Measurements from ENCODE around the gene ITGA6.
A peak's percentile ranks its signal among the peaks of the same experiment; 100 is the strongest.

Gene ITGA6

GRCh38 chr2:172427256-172427989, at the start of gene ITGA6:
ITGA6 (plus strand) TSS chr2:172427586.
- peak; percentile 72 for DNase-seq

- DNase-seq, result no peak
These were observed 46.7 kb upstream of the ITGA6 start for GRCh38 chr2:172380436-172381274.

- no peak for DNase-seq
These were observed 45.9 kb upstream of the ITGA6 start for GRCh38 chr2:172381275-172382027.

GRCh38 chr2:172387361-172387760, 40.0 kb upstream of the ITGA6 start:
- no peak for DNase-seq

GRCh38 chr2:172389685-172390339, 37.6 kb upstream of the ITGA6 start:
- no peak for DNase-seq

- no peak for DNase-seq
These were observed 33.4 kb upstream of the ITGA6 start for GRCh38 chr2:172394002-172394401.

- peak; percentile 15 for DNase-seq
These were observed 31.9 kb upstream of the ITGA6 start for GRCh38 chr2:172395503-172395902.

- peak; percentile 87 for DNase-seq
These were observed 30.1 kb upstream of the ITGA6 start for GRCh38 chr2:172397148-172397834.

- peak; percentile 24 for DNase-seq
These were observed 28.9 kb upstream of the ITGA6 start for GRCh38 chr2:172398440-172398839.

GRCh38 chr2:172399765-172400164, 27.6 kb upstream of the ITGA6 start:
- no peak for DNase-seq

- no peak for DNase-seq
These were observed 25.2 kb upstream of the ITGA6 start for GRCh38 chr2:172402198-172402597.

GRCh38 chr2:172403402-172403801, 24.0 kb upstream of the ITGA6 start:
- DNase-seq, result no peak

- peak; percentile 6 for DNase-seq
These were observed 23.4 kb upstream of the ITGA6 start for GRCh38 chr2:172403881-172404468.

GRCh38 chr2:172404824-172405223, 22.6 kb upstream of the ITGA6 start:
- DNase-seq, result no peak

GRCh38 chr2:172405673-172406072, 21.7 kb upstream of the ITGA6 start:
- DNase-seq, result no peak

- DNase-seq, result peak; percentile 85
These were observed 19.1 kb upstream of the ITGA6 start for GRCh38 chr2:172408143-172408766.

GRCh38 chr2:172409042-172409441, 18.3 kb upstream of the ITGA6 start:
- DNase-seq, result no peak

- no peak for DNase-seq
These were observed 14.3 kb upstream of the ITGA6 start for GRCh38 chr2:172412984-172413492.

- DNase-seq, result no peak
These were observed 12.1 kb upstream of the ITGA6 start for GRCh38 chr2:172415157-172415864.

- peak; percentile 23 for DNase-seq
These were observed 11.6 kb upstream of the ITGA6 start for GRCh38 chr2:172415865-172416183.

All from NCI-H2171 treated with DMSO at 0.1 percent for 48 hours (cell line).